ENCODE data around the gene MTFMT.

MTFMT gene

GRCh38 chr15:64981812-64982431 is 47.5 kb downstream of the MTFMT start:
- no peak for DNase-seq

- no peak for DNase-seq
Observed at GRCh38 chr15:64979252-64979710, 50.2 kb downstream of the MTFMT start.

DNA sequence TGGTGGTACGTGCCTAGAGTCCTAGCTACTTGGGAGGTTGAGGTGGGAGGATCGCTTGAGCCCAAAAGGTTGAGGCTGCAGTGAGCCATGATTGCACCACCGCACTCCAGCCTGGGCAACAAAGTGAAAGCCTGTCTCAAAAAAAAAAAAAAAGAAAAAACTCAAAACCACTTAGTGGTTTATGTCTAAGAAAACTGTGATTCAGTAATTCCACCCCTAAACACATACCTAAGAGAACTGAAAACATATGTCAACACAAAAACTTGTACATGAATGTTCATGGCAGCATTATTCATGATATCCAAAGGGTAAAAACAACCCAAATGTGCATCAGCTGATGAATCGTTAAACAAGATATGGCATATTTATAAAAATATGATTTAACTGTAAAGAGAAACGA is 54.0 kb downstream of the MTFMT start:
- DNase-seq: no peak

DNA sequence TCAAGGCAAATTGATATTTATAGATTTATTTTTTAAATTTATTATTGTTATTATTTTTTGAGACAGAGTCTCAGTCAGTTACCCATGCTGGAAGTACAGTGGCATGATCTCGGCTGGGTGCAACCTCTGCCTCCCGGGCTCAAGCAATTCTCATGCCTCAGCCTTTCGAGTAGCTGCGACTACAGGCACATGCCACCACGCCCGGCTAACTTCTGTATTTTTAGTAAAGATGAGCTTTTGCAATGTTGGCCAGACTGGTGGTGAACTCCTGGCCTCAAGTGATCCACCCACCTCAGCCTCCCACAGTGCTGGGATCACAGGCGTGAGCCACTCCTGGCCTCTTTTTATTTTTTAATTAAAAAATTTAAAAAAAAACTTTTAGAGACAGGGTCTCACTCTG is 58.7 kb downstream of the MTFMT start:
- no peak for DNase-seq

- DNase-seq: no peak
Observed at GRCh38 chr15:64969401-64969800, 60.0 kb downstream of the MTFMT start.

DNA sequence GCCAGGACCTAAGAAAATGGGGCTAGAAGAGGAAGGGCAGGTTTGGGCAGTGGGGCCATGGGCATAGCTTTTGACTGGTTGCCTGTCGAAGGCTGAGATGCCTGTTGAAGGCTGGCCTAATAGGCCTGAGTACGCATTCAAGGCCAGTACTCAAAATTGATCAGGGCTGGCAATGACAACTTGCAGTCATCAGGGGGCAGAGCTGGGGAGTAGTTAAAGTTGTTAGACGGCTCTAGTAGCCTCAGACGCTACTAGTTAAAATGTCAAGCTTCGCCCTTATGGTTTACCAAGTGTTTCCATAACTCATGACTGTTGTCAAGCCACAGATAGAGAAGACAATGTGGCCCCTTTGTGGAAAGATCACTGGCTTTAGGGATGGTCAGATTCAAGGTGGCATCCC is 68.4 kb downstream of the MTFMT start:
- no peak for DNase-seq

GRCh38 chr15:64960153-64960552 is 69.3 kb downstream of the MTFMT start:
- no peak for DNase-seq

DNA sequence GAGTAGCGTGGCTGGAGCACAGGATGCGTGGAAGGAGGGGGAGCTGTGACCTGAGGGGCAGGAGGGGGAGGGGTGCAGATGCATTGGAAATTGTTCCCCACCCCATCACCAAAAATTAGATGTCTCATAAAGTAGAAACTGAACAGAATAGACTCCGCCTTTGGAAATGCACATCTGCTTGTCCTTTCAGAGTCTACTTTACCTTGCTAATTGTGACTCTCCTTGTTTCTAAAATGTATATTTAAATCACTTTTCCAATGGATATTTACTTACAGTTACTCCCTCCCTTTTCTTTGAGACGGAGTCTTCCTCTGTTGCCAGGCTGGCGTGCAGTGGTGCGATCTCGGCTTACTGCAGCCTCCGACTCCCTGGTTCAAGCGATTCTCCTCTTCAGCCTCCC is 70.3 kb downstream of the MTFMT start:
- no peak for DNase-seq

GRCh38 chr15:64954395-64954794 is 75.0 kb downstream of the MTFMT start:
- no peak for DNase-seq

DNA sequence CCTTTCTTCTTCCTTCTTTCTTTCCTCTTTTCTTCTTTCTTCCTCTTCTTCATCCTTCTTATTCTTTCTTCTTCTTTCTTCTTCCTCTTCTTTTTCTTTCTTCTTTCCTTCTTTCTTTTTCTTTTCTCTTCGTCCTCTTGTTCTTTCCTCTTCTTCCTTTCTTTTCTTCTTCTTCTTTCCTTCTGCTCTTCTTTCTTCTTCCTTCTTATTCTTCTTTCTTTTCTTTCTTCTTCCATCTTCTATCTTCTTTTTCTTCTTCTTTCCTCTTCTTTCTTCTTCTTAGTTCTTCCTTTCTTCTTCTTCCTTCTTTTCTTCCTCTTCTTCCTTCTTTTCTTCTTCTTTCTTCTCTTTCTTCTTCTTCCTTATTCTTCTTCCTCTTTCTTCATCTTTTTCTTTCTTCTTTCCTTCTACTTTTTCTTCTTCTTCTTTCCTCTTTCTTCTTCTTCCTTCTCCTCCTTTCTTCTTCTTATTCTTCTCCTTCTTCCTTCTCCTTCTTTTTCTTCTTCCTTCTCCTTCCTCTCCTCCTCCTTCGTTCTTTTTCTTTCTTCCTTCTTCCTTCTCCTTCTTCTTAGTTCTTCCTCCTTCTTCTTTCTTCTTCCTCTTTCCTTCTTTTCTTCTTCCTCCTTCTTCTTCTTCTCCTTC is 77.5 kb downstream of the MTFMT start:
- no peak for DNase-seq
